GM12874 (cell line): Measurements from ENCODE around the gene C2CD2.

ENCODE experiments used
- TF ChIP-seq, protein P1 (sequence below): IDR thresholded peaks from 2 replicates; pipeline ENCODE4 v1.5.1; 2011; ENCODE audit warnings: low read depth, mild to moderate bottlenecking, control low read depth, low read length, moderate library complexity; ENCODE audit not compliant: insufficient read depth

C2CD2 gene

GRCh38 chr21:41980561-41980960 is 26.7 kb upstream of the C2CD2 start:
- TF ChIP-seq, protein P1, sequence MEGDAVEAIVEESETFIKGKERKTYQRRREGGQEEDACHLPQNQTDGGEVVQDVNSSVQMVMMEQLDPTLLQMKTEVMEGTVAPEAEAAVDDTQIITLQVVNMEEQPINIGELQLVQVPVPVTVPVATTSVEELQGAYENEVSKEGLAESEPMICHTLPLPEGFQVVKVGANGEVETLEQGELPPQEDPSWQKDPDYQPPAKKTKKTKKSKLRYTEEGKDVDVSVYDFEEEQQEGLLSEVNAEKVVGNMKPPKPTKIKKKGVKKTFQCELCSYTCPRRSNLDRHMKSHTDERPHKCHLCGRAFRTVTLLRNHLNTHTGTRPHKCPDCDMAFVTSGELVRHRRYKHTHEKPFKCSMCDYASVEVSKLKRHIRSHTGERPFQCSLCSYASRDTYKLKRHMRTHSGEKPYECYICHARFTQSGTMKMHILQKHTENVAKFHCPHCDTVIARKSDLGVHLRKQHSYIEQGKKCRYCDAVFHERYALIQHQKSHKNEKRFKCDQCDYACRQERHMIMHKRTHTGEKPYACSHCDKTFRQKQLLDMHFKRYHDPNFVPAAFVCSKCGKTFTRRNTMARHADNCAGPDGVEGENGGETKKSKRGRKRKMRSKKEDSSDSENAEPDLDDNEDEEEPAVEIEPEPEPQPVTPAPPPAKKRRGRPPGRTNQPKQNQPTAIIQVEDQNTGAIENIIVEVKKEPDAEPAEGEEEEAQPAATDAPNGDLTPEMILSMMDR: no peak

DNA sequence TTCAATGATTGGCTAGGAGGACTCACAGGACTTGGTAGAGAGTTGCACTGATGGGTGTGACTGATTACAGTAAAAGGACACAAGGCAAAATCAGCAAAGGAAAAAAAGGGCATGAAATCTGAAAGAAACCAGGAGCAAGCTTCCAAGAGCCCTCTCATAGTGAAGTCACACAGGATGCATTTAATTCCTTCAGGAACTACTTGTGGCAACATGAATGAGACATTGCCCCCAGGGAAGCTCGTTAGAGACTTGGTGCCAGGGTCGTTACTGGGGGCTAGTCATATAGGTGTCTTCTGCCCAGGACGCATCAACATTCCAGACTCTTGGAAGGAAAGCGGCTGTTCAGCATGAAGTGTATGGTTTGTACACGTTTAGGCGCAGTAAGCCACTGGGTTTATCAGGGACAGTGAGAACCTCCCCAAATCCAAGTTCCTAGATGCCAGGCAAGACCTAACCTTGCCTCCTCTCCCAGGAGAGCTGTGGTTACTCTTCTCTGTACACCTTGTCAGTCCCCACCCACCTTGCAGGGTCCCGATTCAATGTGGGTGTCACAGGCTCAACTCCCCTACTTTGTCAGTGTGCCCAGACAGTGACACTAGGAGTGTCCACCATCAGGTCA is 26.0 kb upstream of the C2CD2 start:
- TF ChIP-seq, protein P1: no peak

GRCh38 chr21:41979335-41979734 is 25.5 kb upstream of the C2CD2 start:
- TF ChIP-seq, protein P1: no peak

GRCh38 chr21:41977034-41977950 is 23.5 kb upstream of the C2CD2 start:
- TF ChIP-seq, protein P1: no peak

- TF ChIP-seq, protein P1: no peak
These were observed 22.8 kb upstream of the C2CD2 start for GRCh38 chr21:41976611-41977010.

DNA sequence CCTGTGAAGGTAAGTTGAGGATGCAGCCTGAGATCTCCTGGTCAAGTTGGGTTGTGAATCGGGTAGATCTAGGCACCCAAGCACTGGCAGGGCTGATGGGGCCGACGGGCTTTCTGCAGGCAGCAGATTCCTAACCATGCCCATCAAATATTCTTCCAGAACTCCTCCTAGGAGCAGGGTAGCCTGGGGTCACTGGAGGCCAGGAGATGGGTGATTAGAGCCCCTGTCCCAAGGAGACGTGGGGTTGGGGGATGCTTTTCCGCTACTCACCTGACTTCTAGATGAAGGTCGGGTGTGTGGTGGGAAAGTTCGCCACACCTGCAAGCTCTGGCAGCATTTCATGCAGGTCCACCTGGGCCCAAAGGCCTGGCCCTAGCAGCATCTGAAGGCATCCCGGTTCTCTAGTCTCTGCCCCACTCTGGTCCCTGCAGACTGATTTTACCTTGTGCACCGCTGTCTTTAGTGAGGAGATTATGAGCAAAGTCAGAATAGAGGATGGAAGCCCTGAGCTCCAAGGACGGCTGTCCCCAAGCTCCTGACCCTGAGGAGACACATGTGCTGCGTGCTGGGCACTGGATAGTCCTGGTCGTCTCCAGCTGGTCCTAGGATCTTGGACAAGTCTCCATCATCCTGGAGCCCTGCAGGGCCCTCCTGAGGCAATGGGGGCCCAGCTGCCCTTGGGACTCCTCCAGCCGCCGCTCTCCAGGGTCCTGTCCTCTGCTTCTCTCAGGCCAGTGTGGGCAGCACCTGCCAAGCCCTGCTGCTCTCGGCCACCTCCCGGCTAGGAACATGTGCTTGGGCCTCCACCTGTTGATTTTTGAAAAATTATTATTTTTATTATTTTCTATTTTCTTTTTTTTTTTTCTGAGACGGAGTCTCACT is 21.8 kb upstream of the C2CD2 start:
- TF ChIP-seq, protein P1: no peak

- TF ChIP-seq, protein P1: no peak
These were observed 20.9 kb upstream of the C2CD2 start for GRCh38 chr21:41974752-41975053.
